GM12878 (cell line): Measurements from ENCODE around the gene STON2.

Experiments
- EP300 ChIP-seq, 2 experiments: fragments of 150-350 bp in 1 of 2; IDR thresholded peaks; 2 replicates each; pipeline ENCODE4 v1.6.1; 2011 to 2012; ENCODE audit warnings: low read depth in 2 of 2, low read length in 2 of 2, borderline replicate concordance in 1 of 2, improper control_type of control experiment in 1 of 2, inconsistent platforms in 1 of 2; ENCODE audit not compliant: control insufficient read depth in 1 of 2
- TF ChIP-seq, protein P1 (sequence below): IDR thresholded peaks from 2 replicates; pipeline ENCODE4 v1.6.1; 2012; ENCODE audit warnings: low read length, inconsistent platforms
- TF ChIP-seq, protein P2 (sequence below): fragments of 450-650 bp; IDR thresholded peaks from 2 replicates; pipeline ENCODE4 v1.6.1; 2016; ENCODE audit warnings: mild to moderate bottlenecking

DNA sequence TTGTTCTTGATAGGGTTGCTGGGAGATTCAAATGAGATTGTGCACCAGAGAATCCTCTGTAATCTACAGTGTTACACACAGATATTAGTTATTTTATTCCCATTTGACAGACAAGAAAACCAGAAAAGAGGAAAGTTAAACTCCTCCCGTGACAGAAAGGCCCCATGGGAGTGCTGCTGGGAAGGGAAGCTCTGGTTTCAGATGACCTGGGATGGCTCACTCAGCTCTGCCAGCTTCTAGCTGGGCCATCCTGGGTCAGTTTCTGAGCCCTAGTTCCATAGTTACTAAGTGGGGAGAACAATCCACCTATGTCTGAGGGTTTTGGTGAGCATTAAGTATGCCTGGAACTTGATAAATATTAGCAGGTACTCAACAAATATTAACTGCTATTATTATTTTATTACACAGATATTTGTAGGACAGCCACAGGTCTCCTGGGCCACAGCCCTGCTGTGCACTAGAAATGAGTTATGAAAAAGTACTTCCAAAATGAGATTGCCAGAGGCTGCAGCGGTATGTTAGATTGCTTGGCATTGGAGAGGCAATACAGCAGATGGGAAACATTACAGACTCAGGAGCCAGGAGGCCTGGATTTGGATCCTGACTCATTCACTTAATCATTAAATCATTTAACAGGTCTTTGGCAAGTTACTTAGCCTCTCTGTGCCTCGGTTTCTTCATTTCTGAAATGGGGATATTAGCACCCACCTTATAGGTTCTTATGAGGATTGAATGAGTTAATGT is 47.1 kb upstream of the STON2 start:
- TF ChIP-seq, protein P1, sequence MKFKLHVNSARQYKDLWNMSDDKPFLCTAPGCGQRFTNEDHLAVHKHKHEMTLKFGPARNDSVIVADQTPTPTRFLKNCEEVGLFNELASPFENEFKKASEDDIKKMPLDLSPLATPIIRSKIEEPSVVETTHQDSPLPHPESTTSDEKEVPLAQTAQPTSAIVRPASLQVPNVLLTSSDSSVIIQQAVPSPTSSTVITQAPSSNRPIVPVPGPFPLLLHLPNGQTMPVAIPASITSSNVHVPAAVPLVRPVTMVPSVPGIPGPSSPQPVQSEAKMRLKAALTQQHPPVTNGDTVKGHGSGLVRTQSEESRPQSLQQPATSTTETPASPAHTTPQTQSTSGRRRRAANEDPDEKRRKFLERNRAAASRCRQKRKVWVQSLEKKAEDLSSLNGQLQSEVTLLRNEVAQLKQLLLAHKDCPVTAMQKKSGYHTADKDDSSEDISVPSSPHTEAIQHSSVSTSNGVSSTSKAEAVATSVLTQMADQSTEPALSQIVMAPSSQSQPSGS: no peak
- TF ChIP-seq EP300 (IDR thresholded peaks at IDR 0.05; ENCODE audit: borderline replicate concordance in 1 of 2, control insufficient read depth in 1 of 2, low read depth in 2 of 2, low read length in 2 of 2): no peak
- TF ChIP-seq, protein P2, sequence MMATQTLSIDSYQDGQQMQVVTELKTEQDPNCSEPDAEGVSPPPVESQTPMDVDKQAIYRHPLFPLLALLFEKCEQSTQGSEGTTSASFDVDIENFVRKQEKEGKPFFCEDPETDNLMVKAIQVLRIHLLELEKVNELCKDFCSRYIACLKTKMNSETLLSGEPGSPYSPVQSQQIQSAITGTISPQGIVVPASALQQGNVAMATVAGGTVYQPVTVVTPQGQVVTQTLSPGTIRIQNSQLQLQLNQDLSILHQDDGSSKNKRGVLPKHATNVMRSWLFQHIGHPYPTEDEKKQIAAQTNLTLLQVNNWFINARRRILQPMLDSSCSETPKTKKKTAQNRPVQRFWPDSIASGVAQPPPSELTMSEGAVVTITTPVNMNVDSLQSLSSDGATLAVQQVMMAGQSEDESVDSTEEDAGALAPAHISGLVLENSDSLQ: no peak
